GM23338 (cell line): ENCODE results near the gene TEX54.

Experiments used
- CTCF ChIP-seq, 2 experiments: fragments of 200-600 bp in 1 of 2; sonication (generic) in 1 of 2; conservative IDR thresholded peaks; 2 replicates each; pipeline versions ENCODE4 v1.5.1 to v1.6.1; 2016 to 2017; ENCODE audit warnings: antibody characterized with exemption in 2 of 2, low read depth in 2 of 2, mild to moderate bottlenecking in 2 of 2, moderate library complexity in 1 of 2
- EZH2 ChIP-seq: fragments of 200-600 bp; sonication (generic); IDR thresholded peaks from one replicate; pipeline ENCODE4 v1.8.0; 2017; ENCODE audit warnings: antibody characterized with exemption, mild to moderate bottlenecking, low read depth; ENCODE audit not compliant: unreplicated experiment
- EZH2phosphoT487 ChIP-seq: fragments of 200-600 bp; sonication (generic); IDR thresholded peaks from one replicate; pipeline ENCODE4 v1.8.1; 2018; ENCODE audit warnings: antibody characterized with exemption; ENCODE audit not compliant: unreplicated experiment

- TF ChIP-seq EZH2phosphoT487 (no peak), EZH2 (no peak), CTCF (conservative IDR thresholded peaks at IDR 0.05; ENCODE audit: low read depth in 2 of 2) (no peak)
Observed at GRCh38 chr11:62832336-62833234, at the start of gene TEX54.
